HG02623 (cell line): ENCODE data around the gene ING2.
A peak's percentile ranks its signal among the peaks of the same experiment; 100 is the strongest.

Experiments used
- ATAC-seq: cut with Tn5 transposase; IDR thresholded peaks from one replicate; pipeline ENCODE4 v1.9.1; 2021; ENCODE audit warnings: moderate library complexity; ENCODE audit not compliant: unreplicated experiment

The ING2 gene

GRCh38 chr4:183499389-183499788 lies 5.5 kb upstream of the ING2 start:
- no peak for ATAC-seq

DNA sequence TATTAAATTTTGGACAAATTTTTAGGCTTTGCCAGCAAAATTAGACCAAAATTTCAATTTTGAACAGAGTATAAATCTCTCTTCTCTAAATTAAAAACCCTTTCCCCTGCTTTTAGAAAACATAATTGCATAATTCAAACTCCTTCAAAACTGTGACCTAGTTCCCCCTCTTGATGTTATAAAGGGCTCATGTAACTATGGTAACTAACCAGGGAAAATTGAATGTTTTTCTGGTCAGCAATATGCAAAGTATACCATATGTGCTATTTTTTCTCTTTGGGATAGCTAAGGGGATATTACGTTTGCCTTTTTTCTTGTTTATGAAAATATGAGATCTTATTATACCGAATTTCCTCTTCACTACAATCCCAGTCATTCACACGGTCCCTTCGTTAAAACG lies 5.1 kb upstream of the ING2 start:
- ATAC-seq = no peak

- ATAC-seq = peak; percentile 1
These were observed 1.3 kb upstream of the ING2 start for GRCh38 chr4:183503497-183504063.

- peak; percentile 59 for ATAC-seq
These were observed 561 bp upstream of the ING2 start for GRCh38 chr4:183504064-183504929.

- ATAC-seq = peak; percentile 38
These were observed 942 bp downstream of the ING2 start for GRCh38 chr4:183505611-183506388.

DNA sequence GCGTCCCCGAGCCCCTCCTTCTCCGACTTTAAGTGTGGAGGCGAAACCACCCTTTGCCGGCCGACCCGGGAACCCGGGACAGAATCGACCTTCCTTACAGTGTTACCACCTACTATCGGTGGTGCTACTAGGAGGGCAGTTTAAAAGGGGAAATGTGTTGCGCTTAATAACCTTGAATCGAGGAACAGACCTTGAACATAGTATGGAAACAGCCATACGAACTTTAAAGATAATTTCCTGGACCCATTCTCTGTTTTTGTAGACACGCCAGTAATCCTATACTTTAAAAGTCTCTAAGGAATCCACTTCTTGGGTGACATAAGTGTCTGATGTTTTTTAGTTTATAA lies 1.5 kb downstream of the ING2 start:
- no peak for ATAC-seq

DNA sequence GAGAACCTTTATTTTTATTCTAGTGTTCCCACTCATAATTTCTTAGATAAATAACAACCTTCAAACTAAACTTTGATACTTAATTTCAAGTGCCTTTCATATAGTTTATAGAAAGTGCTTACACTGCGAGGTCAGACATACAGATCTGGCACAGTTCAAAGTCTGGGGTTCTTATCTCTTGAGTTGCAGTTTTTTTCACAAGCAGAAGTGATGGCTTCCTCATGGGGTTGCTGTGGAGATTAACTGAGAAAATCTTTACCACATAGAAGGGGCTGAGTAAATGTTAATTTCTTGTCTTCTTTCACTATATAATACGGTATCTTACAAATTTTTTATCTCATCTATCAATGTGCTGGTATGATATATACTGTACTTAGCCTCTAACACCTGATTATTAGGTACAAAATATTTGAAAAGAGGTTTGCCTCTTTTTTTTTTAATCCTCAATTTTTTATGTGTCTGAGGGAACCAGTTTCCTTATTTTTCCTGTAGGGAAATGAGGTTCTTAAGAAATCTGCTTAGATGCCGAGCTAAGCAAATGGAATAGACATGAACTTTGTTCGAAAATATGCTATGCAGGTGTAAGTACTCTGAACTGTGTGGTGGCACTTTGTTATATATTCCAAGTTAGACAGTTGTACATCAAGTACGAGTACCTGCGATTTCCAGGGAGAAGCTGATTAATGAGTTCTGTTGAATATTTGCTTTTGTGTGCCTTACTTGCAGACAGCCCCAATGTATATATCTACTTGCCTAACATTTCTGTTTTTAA lies 3.3 kb downstream of the ING2 start:
- no peak for ATAC-seq

- ATAC-seq = no peak
These were observed 4.0 kb downstream of the ING2 start for GRCh38 chr4:183508697-183509335.

- no peak for ATAC-seq
These were observed 10.6 kb downstream of the ING2 start for GRCh38 chr4:183515411-183515810.

- no peak for ATAC-seq
These were observed 12.3 kb downstream of the ING2 start for GRCh38 chr4:183517194-183517593.

GRCh38 chr4:183517781-183518180 lies 12.9 kb downstream of the ING2 start:
- ATAC-seq = no peak

GRCh38 chr4:183522821-183523220 lies 18.0 kb downstream of the ING2 start:
- ATAC-seq = no peak

GRCh38 chr4:183527326-183527725 lies 22.5 kb downstream of the ING2 start:
- ATAC-seq = no peak

- no peak for ATAC-seq
These were observed 28.0 kb downstream of the ING2 start for GRCh38 chr4:183532821-183533220.

DNA sequence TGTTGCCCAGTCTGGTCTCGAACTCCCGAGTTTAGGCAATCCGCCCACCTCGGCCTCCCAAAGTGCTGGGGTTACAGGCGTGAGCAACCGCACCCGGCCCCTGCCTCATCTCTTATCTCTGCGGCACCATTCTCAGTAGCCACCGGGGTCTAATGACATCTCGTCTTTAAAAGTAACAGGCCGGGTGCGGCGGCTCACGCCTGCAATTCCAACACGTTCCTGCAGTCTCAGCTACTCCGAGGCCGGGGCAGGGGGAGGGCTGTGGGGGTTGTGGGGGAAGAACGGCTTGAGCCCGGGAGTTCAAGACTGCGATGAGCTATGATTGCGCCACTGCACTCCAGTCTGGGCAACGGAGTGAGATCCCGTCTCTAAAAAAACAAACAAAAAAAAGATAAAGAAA lies 28.8 kb downstream of the ING2 start:
- no peak for ATAC-seq

GRCh38 chr4:183540410-183541009 lies 35.7 kb downstream of the ING2 start:
- no peak for ATAC-seq

GRCh38 chr4:183541010-183541751 lies 36.3 kb downstream of the ING2 start:
- no peak for ATAC-seq

GRCh38 chr4:183541752-183542040 lies 36.8 kb downstream of the ING2 start:
- no peak for ATAC-seq

- ATAC-seq = no peak
These were observed 38.6 kb downstream of the ING2 start for GRCh38 chr4:183543435-183543834.

DNA sequence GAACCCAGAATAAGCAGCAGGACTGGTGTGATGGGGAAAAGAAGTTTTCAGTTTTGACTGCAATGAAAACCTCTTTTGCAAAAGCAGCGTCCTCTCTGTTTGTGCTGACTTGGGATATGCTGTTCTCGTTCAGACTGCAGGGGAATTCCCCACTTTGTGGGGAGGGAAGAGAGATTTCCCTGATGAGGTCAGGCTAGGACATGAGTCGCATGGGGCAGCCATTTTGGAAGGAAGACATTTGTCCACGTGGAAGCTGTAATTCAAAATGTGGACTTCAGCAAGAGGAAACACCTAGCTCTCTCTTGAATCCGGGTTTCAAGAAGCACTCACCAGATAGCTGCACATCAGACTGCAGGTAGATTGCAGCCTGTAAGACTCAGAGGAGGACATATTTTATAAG lies 39.3 kb downstream of the ING2 start:
- no peak for ATAC-seq
